ENCODE results near the gene UGT2B17. TPM values are rescaled to one million over a fixed set of nuclear protein-coding genes. Genes with fewer than 3 reads are reported as not detected.
"Not testable (repeated sequence)": the region's sequence is repeated elsewhere in the genome, so short reads cannot be mapped to it uniquely, and the experiment has no call there.

UGT2B17 gene
- total and polyA plus RNA-seq, 2 of the 4 experiments (the other 2 are of a cell fraction): not detected

DNA sequence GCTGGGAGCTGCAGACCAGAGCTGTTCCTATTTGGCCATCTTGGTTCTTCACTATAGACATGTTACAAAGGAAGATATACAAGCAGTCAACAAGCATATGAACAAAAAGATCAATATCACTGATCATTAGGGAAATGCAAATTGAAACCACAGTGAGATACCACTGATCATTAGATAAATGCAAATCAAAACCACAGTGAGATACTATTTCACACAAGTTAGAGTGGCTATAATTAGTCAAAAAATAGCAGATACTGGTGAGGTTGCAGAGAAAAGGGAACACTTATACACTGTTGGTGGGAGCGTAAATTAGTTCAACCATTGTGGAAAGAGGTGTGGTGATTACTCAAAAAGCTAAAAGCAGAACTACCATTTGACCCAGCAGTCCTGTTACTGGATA lies 70.7 kb downstream of the UGT2B17 start:
- H3K9ac ChIP-seq (ENCODE audit: low read depth, low read length); DNase-seq; H2AK9ac ChIP-seq (replicated peaks; ENCODE audit: low read depth, low read length, poor library complexity); H4K8ac ChIP-seq (ENCODE audit: low read depth in 2 of 2, low read length in 2 of 2); dilution Hi-C loops (cut with HindIII; ENCODE audit: low sequenced_read_pairs, unreplicated experiment); H2BK120ac ChIP-seq (ENCODE audit: low read depth, low read length); H4K91ac ChIP-seq (ENCODE audit: insufficient read depth, low read depth, low read length); H2BK20ac ChIP-seq (ENCODE audit: low read depth, low read length); H3K4me3 ChIP-seq (ENCODE audit: insufficient read depth, low read depth, low read length); H3K4me2 ChIP-seq (ENCODE audit: low read depth, low read length); H3K56ac ChIP-seq (ENCODE audit: extremely low read depth, insufficient read depth, low read length); H4K5ac ChIP-seq (ENCODE audit: low read depth, low read length); ATAC-seq (ENCODE audit: low read depth); CTCF ChIA-PET; intact Hi-C loops (cut with micrococcal nuclease); H2AFZ ChIP-seq (replicated peaks; ENCODE audit: low read length, poor library complexity); H3K27me3 ChIP-seq (ENCODE audit: control insufficient read depth, insufficient read depth, low read length); H3K27ac ChIP-seq (ENCODE audit: insufficient read depth, low read length); H3K18ac ChIP-seq (ENCODE audit: low read depth, low read length); H3K4me1 ChIP-seq (ENCODE audit: control insufficient read depth, insufficient read depth, low read length); H4K20me1 ChIP-seq (ENCODE audit: insufficient read depth, low read length); H3K14ac ChIP-seq (replicated peaks; ENCODE audit: low read depth, low read length); BruUV-seq (replicated peaks); H3K4ac ChIP-seq (ENCODE audit: low read depth, low read length); H3K23ac ChIP-seq (ENCODE audit: low read depth, low read length); H3K9me1 ChIP-seq (ENCODE audit: insufficient read depth, low read length); H2BK5ac ChIP-seq (ENCODE audit: low read depth, low read length, poor library complexity, severe bottlenecking); H2BK15ac ChIP-seq (ENCODE audit: low read depth, low read length); H3K9me3 ChIP-seq (ENCODE audit: control insufficient read depth, insufficient read depth, low read length); H3K79me1 ChIP-seq (ENCODE audit: low read depth in 1 of 2, low read length in 2 of 2); H2AK5ac ChIP-seq (ENCODE audit: low read depth, low read length); H3K36me3 ChIP-seq (ENCODE audit: control insufficient read depth, insufficient read depth, low read length); POLR2A ChIA-PET (ENCODE audit: unreplicated experiment): not testable (repeated sequence)
- WGBS, 2 experiments (ENCODE audit: extremely low coverage in 2 of 2, insufficient read length in 1 of 2): no CpG with 5 or more reads among the region's 1 CpG
- in situ Hi-C loops (cut with MboI; ENCODE audit: low sequenced_read_pairs): loop anchor here (25.0 kb wide), 1 partner anchor 132 kb away; no protein-coding TSS in a partner anchor

DNA sequence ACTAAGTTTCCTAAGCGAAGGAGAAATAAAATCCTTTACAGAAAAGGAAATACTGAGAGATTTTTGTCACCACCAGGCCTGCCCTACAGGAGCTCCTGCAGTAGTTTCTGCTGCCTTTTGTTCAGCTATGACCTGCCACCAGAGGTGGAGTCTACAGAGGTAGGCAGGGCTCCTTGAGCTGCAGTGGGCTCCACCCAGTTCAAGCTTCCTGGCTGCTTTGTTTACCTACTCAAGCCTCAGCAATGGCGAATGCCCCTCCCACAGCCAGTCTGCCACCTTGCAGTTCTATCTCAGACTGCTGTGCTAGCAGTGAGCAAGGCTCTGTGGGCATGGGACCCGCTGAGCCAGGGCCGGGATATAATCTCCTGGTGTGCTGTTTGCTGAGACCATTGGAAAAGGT lies 71.3 kb downstream of the UGT2B17 start:
- H3K56ac ChIP-seq (ENCODE audit: extremely low read depth, insufficient read depth, low read length); H3K4me1 ChIP-seq (ENCODE audit: control insufficient read depth, insufficient read depth, low read length); H3K9me3 ChIP-seq (ENCODE audit: control insufficient read depth, insufficient read depth, low read length); POLR2A ChIA-PET (ENCODE audit: unreplicated experiment); H2BK15ac ChIP-seq (ENCODE audit: low read depth, low read length); H3K4ac ChIP-seq (ENCODE audit: low read depth, low read length); H2BK5ac ChIP-seq (ENCODE audit: low read depth, low read length, poor library complexity, severe bottlenecking); H3K14ac ChIP-seq (replicated peaks; ENCODE audit: low read depth, low read length); H3K9ac ChIP-seq (ENCODE audit: low read depth, low read length); H3K79me1 ChIP-seq (ENCODE audit: low read depth in 1 of 2, low read length in 2 of 2); H4K5ac ChIP-seq (ENCODE audit: low read depth, low read length); H3K23ac ChIP-seq (ENCODE audit: low read depth, low read length); H3K27me3 ChIP-seq (ENCODE audit: control insufficient read depth, insufficient read depth, low read length); H2BK20ac ChIP-seq (ENCODE audit: low read depth, low read length); H3K27ac ChIP-seq (ENCODE audit: insufficient read depth, low read length); H2AK9ac ChIP-seq (replicated peaks; ENCODE audit: low read depth, low read length, poor library complexity); BruUV-seq (replicated peaks); H3K36me3 ChIP-seq (ENCODE audit: control insufficient read depth, insufficient read depth, low read length); H4K91ac ChIP-seq (ENCODE audit: insufficient read depth, low read depth, low read length); H3K4me2 ChIP-seq (ENCODE audit: low read depth, low read length); H2AK5ac ChIP-seq (ENCODE audit: low read depth, low read length); ATAC-seq (ENCODE audit: low read depth); H2BK120ac ChIP-seq (ENCODE audit: low read depth, low read length); H3K4me3 ChIP-seq (ENCODE audit: insufficient read depth, low read depth, low read length); DNase-seq; dilution Hi-C loops (cut with HindIII; ENCODE audit: low sequenced_read_pairs, unreplicated experiment); intact Hi-C loops (cut with micrococcal nuclease); CTCF ChIA-PET; H2AFZ ChIP-seq (replicated peaks; ENCODE audit: low read length, poor library complexity); H4K20me1 ChIP-seq (ENCODE audit: insufficient read depth, low read length); H3K18ac ChIP-seq (ENCODE audit: low read depth, low read length); H3K9me1 ChIP-seq (ENCODE audit: insufficient read depth, low read length); H4K8ac ChIP-seq (ENCODE audit: low read depth in 2 of 2, low read length in 2 of 2): not testable (repeated sequence)
- in situ Hi-C loops (cut with MboI; ENCODE audit: low sequenced_read_pairs): loop anchor here (25.0 kb wide), 1 partner anchor 132 kb away; no protein-coding TSS in a partner anchor
- WGBS, 2 experiments (ENCODE audit: extremely low coverage in 2 of 2, insufficient read length in 1 of 2): 80% methylated on average over 1 of the region's 4 CpGs; no CpG with 5 or more reads in 1 of the 2 experiments
